H1 (cell line): ENCODE results near the gene NCK1. TPM values are rescaled to one million over a fixed set of nuclear protein-coding genes. Genes with fewer than 3 reads are reported as not detected.

Source experiments
- CTCF ChIA-PET: fragments of 300-600 bp; sonication (Branson Sonifier 250); formaldehyde crosslinking; loops from one replicate; lab custom pipeline; 2021; ENCODE audit not compliant: partially characterized antibody; lab: Charles Lee
- POLR2A ChIA-PET: fragments of 300-600 bp; sonication (Branson Sonifier 250); formaldehyde crosslinking; loops from one replicate; lab custom pipeline; 2021; ENCODE audit warnings: inconsistent platforms; ENCODE audit not compliant: partially characterized antibody; lab: Charles Lee
- DNase-seq, 2 experiments: peaks; one replicate each; pipeline versions ENCODE4 v3.0.0 to v3.0.0-alpha.2; 2010 to 2022; ENCODE audit warnings: low spot score in 2 of 2, low read depth in 1 of 2, mixed read lengths in 1 of 2
- FAIRE-seq: peaks from 2 replicates; lab custom pipeline; 2011; peaks lifted over from hg19 to GRCh38; lab: Jason Lieb, UNC
- H2AFZ ChIP-seq: 2 replicates; pipeline ENCODE4 v1.8.1; 2012; ENCODE audit warnings: low read length, inconsistent platforms
- H2AK5ac ChIP-seq: 2 replicates; pipeline ENCODE4 v1.6.1; 2013; ENCODE audit warnings: low read depth, low read length
- H2BK120ac ChIP-seq: replicated peaks from 2 replicates; pipeline ENCODE3; 2013; ENCODE audit warnings: low read depth, low read length, inconsistent platforms
- H2BK12ac ChIP-seq: 2 replicates; pipeline ENCODE4 v1.6.1; 2013; ENCODE audit warnings: low read depth, low read length
- H2BK15ac ChIP-seq: 2 replicates; pipeline ENCODE4 v1.6.1; 2013; ENCODE audit warnings: low read length
- H2BK20ac ChIP-seq: 2 replicates; pipeline ENCODE4 v1.6.1; 2013; ENCODE audit warnings: low read length
- H2BK5ac ChIP-seq: 2 replicates; pipeline ENCODE4 v1.6.1; 2013; ENCODE audit warnings: low read depth, low read length
- H3K14ac ChIP-seq: 2 replicates; pipeline ENCODE4 v1.6.1; 2013; ENCODE audit warnings: inconsistent platforms; ENCODE audit not compliant: insufficient read length
- H3K18ac ChIP-seq: 2 replicates; pipeline ENCODE4 v1.6.1; 2013; ENCODE audit warnings: low read length; ENCODE audit errors: extremely low read depth
- H3K23ac ChIP-seq: 2 replicates; pipeline ENCODE4 v1.6.1; 2013; ENCODE audit warnings: inconsistent platforms; ENCODE audit not compliant: insufficient read length
- H3K23me2 ChIP-seq: 2 replicates; pipeline ENCODE4 v1.6.1; 2013; ENCODE audit warnings: low read depth, low read length
- H3K27ac ChIP-seq: 2 replicates; pipeline ENCODE4 v1.6.1; 2011; ENCODE audit warnings: low read depth, low read length, inconsistent platforms
- H3K27me3 ChIP-seq, 4 experiments: replicated peaks in 1 of 4; 1 replicate in 1 of 4; 2 replicates in 3 of 4; pipeline versions ENCODE4 v1.6.1 to v1.8.1; 2011 to 2013; ENCODE audit warnings: low read length in 3 of 4, mild to moderate bottlenecking in 3 of 4, inconsistent platforms in 2 of 4, mixed read lengths in 2 of 4, moderate library complexity in 1 of 4; ENCODE audit not compliant: control insufficient read depth in 3 of 4, insufficient read depth in 3 of 4; ENCODE audit errors: extremely low read depth in 1 of 4
- H3K36me3 ChIP-seq, 4 experiments: 2 replicates each; pipeline versions ENCODE4 v1.6.1 to v1.8.1; 2011 to 2013; ENCODE audit warnings: mild to moderate bottlenecking in 4 of 4, low read length in 3 of 4, moderate library complexity in 2 of 4, control low read depth in 1 of 4, inconsistent platforms in 1 of 4; ENCODE audit not compliant: insufficient read depth in 4 of 4, control insufficient read depth in 2 of 4
- H3K4ac ChIP-seq: replicated peaks from 2 replicates; pipeline ENCODE3; 2013; ENCODE audit warnings: low read length, low read depth, mixed read lengths, inconsistent platforms; ENCODE audit not compliant: insufficient read length
- H3K4me1 ChIP-seq, 4 experiments: replicated peaks in 1 of 4; 1 replicate in 1 of 4; 2 replicates in 3 of 4; pipeline versions ENCODE4 v1.6.1 to v1.8.1; 2011 to 2013; ENCODE audit warnings: low read length in 3 of 4, inconsistent platforms in 2 of 4, mixed read lengths in 1 of 4; ENCODE audit not compliant: insufficient read depth in 4 of 4, control insufficient read depth in 3 of 4
- H3K4me2 ChIP-seq, 2 experiments: 2 replicates each; pipeline versions ENCODE4 v1.6.1 to v1.8.1; 2011 to 2013; ENCODE audit warnings: low read depth in 2 of 2, low read length in 2 of 2, control low read depth in 1 of 2, inconsistent platforms in 1 of 2, mild to moderate bottlenecking in 1 of 2; ENCODE audit not compliant: insufficient read depth in 1 of 2
- H3K4me3 ChIP-seq, 4 experiments: fragments of 200-600, 300-600 bp in 1 of 4; sonication (generic), shearing (Covaris generic), sonication (Bioruptor Twin) in 1 of 4; 2 replicates each; pipeline versions ENCODE4 v1.5.1 to v1.8.1; 2011 to 2016; ENCODE audit warnings: low read length in 4 of 4, low read depth in 3 of 4, control low read depth in 2 of 4, inconsistent platforms in 2 of 4, mild to moderate bottlenecking in 2 of 4, mixed read lengths in 1 of 4, moderate library complexity in 1 of 4; ENCODE audit not compliant: insufficient read depth in 2 of 4; ENCODE audit errors: extremely low read depth in 1 of 4
- H3K56ac ChIP-seq: replicated peaks from 2 replicates; pipeline ENCODE3; 2013; ENCODE audit warnings: low read depth, mild to moderate bottlenecking, mixed read lengths, low read length, inconsistent platforms; ENCODE audit not compliant: insufficient read length
- H3K79me1 ChIP-seq: 2 replicates; pipeline ENCODE4 v1.6.1; 2013; ENCODE audit warnings: low read depth, low read length, control low read depth
- H3K79me2 ChIP-seq, 2 experiments: 2 replicates each; pipeline versions ENCODE4 v1.6.1 to v1.8.1; 2012 to 2013; ENCODE audit warnings: low read length in 2 of 2, mild to moderate bottlenecking in 2 of 2, inconsistent platforms in 1 of 2; ENCODE audit not compliant: insufficient read depth in 2 of 2, control insufficient read depth in 1 of 2
- H3K9ac ChIP-seq, 4 experiments: replicated peaks in 1 of 4; 1 replicate in 1 of 4; 2 replicates in 3 of 4; pipeline versions ENCODE4 v1.6.1 to v1.8.1; 2011 to 2013; ENCODE audit warnings: low read depth in 3 of 4, low read length in 3 of 4, control low read depth in 2 of 4, mild to moderate bottlenecking in 2 of 4, moderate library complexity in 2 of 4, inconsistent platforms in 1 of 4; ENCODE audit errors: extremely low read depth in 1 of 4
- H3K9me3 ChIP-seq, 2 experiments: 2 replicates each; pipeline versions ENCODE4 v1.6.1 to v1.8.1; 2012 to 2013; ENCODE audit warnings: mild to moderate bottlenecking in 2 of 2, moderate library complexity in 2 of 2, control low read depth in 1 of 2, inconsistent platforms in 1 of 2, low read depth in 1 of 2, low read length in 1 of 2, mixed read lengths in 1 of 2; ENCODE audit not compliant: insufficient read depth in 2 of 2
- H4K20me1 ChIP-seq, 2 experiments: replicated peaks in 1 of 2; 2 replicates each; pipeline versions ENCODE3 to v1.8.1; 2011 to 2013; ENCODE audit warnings: inconsistent platforms in 2 of 2, low read length in 2 of 2, mild to moderate bottlenecking in 1 of 2; ENCODE audit not compliant: insufficient read depth in 2 of 2, control insufficient read depth in 1 of 2
- H4K5ac ChIP-seq: 2 replicates; pipeline ENCODE4 v1.6.1; 2013; ENCODE audit warnings: low read length, low read depth, mixed read lengths, inconsistent platforms; ENCODE audit not compliant: insufficient read length
- H4K8ac ChIP-seq: 2 replicates; pipeline ENCODE4 v1.8.0; 2013; ENCODE audit warnings: mild to moderate bottlenecking, moderate library complexity, low read length, inconsistent platforms; ENCODE audit not compliant: insufficient read depth; ENCODE audit errors: extremely low read depth
- H4K91ac ChIP-seq: replicated peaks from 2 replicates; pipeline ENCODE3; 2013; ENCODE audit warnings: low read length, mixed read lengths, inconsistent platforms; ENCODE audit not compliant: insufficient read length
- BCL11A ChIP-seq, 2 experiments: IDR thresholded peaks; one replicate each; pipeline ENCODE4 v1.6.1; 2011; ENCODE audit warnings: low read depth in 2 of 2, low read length in 2 of 2, mild to moderate bottlenecking in 2 of 2
- CBX8 ChIP-seq: fragments of 300-800, 300-1000 bp; sonication (generic); IDR thresholded peaks from 2 replicates; pipeline ENCODE4 v1.7.1; 2016; ENCODE audit warnings: low read depth, low read length, borderline replicate concordance
- CHD2 ChIP-seq: IDR thresholded peaks from 2 replicates; pipeline ENCODE4 v1.6.1; 2012; ENCODE audit warnings: low read length, improper control_type of control experiment
- CTBP2 ChIP-seq: IDR thresholded peaks from 2 replicates; pipeline ENCODE4 v1.7.0; 2011; ENCODE audit warnings: borderline replicate concordance, mild to moderate bottlenecking, moderate library complexity, mixed read lengths, low read length; ENCODE audit not compliant: insufficient read depth, insufficient read length
- HDAC2 ChIP-seq, 2 experiments: fragments of 300-600 bp in 1 of 2; sonication (generic) in 1 of 2; IDR thresholded peaks; 2 replicates each; pipeline ENCODE4 v1.6.1; 2011 to 2012; ENCODE audit warnings: low read depth in 2 of 2, low read length in 2 of 2, mild to moderate bottlenecking in 2 of 2, moderate library complexity in 2 of 2, borderline replicate concordance in 1 of 2, inconsistent platforms in 1 of 2
- JUND ChIP-seq: IDR thresholded peaks from 2 replicates; pipeline ENCODE4 v1.6.1; 2011; ENCODE audit warnings: mild to moderate bottlenecking, improper control_type of control experiment, low read length
- RBBP5 ChIP-seq: IDR thresholded peaks from 2 replicates; pipeline ENCODE4 v1.7.1; 2012; ENCODE audit warnings: low read depth, mild to moderate bottlenecking, inconsistent platforms, low read length, moderate library complexity, borderline replicate concordance
- SP2 ChIP-seq: IDR thresholded peaks from 2 replicates; pipeline ENCODE4 v1.6.1; 2012; ENCODE audit warnings: mild to moderate bottlenecking, low read length, inconsistent platforms
- SRF ChIP-seq: IDR thresholded peaks from 2 replicates; pipeline ENCODE4 v1.6.1; 2011; ENCODE audit warnings: mild to moderate bottlenecking, low read depth, low read length, moderate library complexity
- TEAD4 ChIP-seq: IDR thresholded peaks from 2 replicates; pipeline ENCODE4 v1.6.1; 2012; ENCODE audit warnings: low read depth, low read length, inconsistent platforms, mixed read lengths
- ZNF274 ChIP-seq: IDR thresholded peaks from 2 replicates; pipeline ENCODE4 v1.7.0; 2012; ENCODE audit warnings: low read length, borderline replicate concordance; ENCODE audit errors: extremely low read depth
- WGBS, 2 experiments: shearing (Covaris generic) in 1 of 2; methylation state at CpG; one replicate each; pipeline versions ENCODE4 v1.1.6 to v1.1.7; 2013 to 2015; ENCODE audit warnings: low lambda C conversion rate in 2 of 2, mixed read lengths in 2 of 2, inconsistent platforms in 1 of 2, low coverage in 1 of 2, missing lambda C conversion rate in 1 of 2; ENCODE audit not compliant: insufficient replicate concordance in 2 of 2, insufficient coverage in 1 of 2, insufficient read length in 1 of 2; ENCODE audit errors: extremely low coverage in 1 of 2, missing lambda C conversion rate in 1 of 2; 5-methylcytosine and 5-hydroxymethylcytosine counted together
- polyA plus RNA-seq, 7 experiments: library from polyadenylated mRNA; depleted of rRNA in 3 of 7; stranded (reverse) in 5 of 7; unstranded in 2 of 7; fragments of >200 nt in 5 of 7; fragments of 200-250 nt in 2 of 7; gene quantifications; 1 replicate in 5 of 7; 2 replicates in 1 of 7; 4 replicates in 1 of 7; pipeline versions ENCODE4 v1.2.1 to v1.2.3, GENCODE V29; 2011 to 2013; ENCODE audit warnings: missing spikeins in 2 of 7, mixed read lengths in 2 of 7
- total RNA-seq: library from RNA; stranded (reverse); fragmentation: NEBNext Ultra II Directional; extraction: Animal tissue kit (Norgen Biotek cat#: 25700); gene quantifications from 2 replicates; pipeline ENCODE4 v1.2.1, GENCODE V29; 2021
- TF ChIP-seq, protein P1 (sequence below): IDR thresholded peaks from 2 replicates; pipeline ENCODE4 v1.6.1; 2012; ENCODE audit warnings: low read length, inconsistent platforms

Gene NCK1
- total and polyA plus RNA-seq, 2 of the 8 experiments (the other 6 are each of a cell fraction or from before 2014, with no cell fraction given), result 10.0 to 28.5 TPM

DNA sequence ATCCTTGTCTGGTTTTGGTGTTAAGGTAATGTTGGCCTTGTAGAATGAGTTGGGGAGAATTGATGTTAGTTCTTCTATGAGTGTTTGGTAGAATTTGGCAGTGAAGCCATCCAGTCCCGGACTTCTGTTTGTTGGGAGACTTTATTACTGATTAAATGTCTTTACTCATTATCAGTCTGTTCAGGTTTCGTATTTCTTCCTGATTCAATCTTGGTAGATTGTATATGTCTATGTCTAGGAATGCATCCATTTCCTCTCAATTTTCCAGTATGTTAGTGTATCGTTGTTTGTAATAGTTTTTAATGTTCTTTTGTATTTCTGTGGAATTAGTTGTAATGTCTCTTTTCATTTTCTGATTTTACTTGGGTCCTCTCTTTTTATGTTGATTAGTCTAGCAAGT lies 39.4 kb downstream of the NCK1 start:
- FAIRE-seq, result no peak
- no peak overlapping the region for H3K23ac ChIP-seq
- TF ChIP-seq BCL11A (IDR thresholded peaks at IDR 0.05; ENCODE audit: low read depth in 2 of 2, low read length in 2 of 2), result no peak
- no peak for TF ChIP-seq CBX8
- TF ChIP-seq CHD2, result no peak
- TF ChIP-seq SP2, result no peak
- TF ChIP-seq RBBP5, result no peak
- no peak for TF ChIP-seq HDAC2 (IDR thresholded peaks at IDR 0.05; ENCODE audit: borderline replicate concordance in 1 of 2, low read depth in 2 of 2, low read length in 2 of 2)
- TF ChIP-seq, protein P1, sequence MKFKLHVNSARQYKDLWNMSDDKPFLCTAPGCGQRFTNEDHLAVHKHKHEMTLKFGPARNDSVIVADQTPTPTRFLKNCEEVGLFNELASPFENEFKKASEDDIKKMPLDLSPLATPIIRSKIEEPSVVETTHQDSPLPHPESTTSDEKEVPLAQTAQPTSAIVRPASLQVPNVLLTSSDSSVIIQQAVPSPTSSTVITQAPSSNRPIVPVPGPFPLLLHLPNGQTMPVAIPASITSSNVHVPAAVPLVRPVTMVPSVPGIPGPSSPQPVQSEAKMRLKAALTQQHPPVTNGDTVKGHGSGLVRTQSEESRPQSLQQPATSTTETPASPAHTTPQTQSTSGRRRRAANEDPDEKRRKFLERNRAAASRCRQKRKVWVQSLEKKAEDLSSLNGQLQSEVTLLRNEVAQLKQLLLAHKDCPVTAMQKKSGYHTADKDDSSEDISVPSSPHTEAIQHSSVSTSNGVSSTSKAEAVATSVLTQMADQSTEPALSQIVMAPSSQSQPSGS, result no peak
- no peak for TF ChIP-seq JUND
- no peak for TF ChIP-seq CTBP2
- no peak for TF ChIP-seq TEAD4
- TF ChIP-seq ZNF274, result no peak
- no peak for TF ChIP-seq SRF

More for the DNA sequence above, 39.4 kb downstream of the NCK1 start:
- no peak overlapping the region for H2BK15ac ChIP-seq
- ChIA-PET POLR2A (interaction anchor here (1.4 kb wide), 1 partner anchor 40 kb away, joined by 3 read pairs; the partner anchor contains the start of gene NCK1), CTCF (no interaction called here)
- H2BK120ac ChIP-seq, result no peak overlapping the region
- no peak for DNase-seq
- H4K5ac ChIP-seq, result no peak overlapping the region
- no peak overlapping the region for H3K18ac ChIP-seq
- no peak overlapping the region for H3K4me2 ChIP-seq
- H3K9ac ChIP-seq, result no peak overlapping the region
- peaks cover 2% of the 10 kb centered on the region; the same call in 1 of the 2 replicates for H3K79me1 ChIP-seq
- no peak overlapping the region for H2BK5ac ChIP-seq
- H3K4me3 ChIP-seq, result no peak overlapping the region
- H4K91ac ChIP-seq, result no peak overlapping the region
- WGBS, 2 experiments, result 78% methylated on average over 3 of the region's 3 CpGs; no CpG with 5 or more reads in 1 of the 2 experiments
- peaks cover 0 to 2% (median 0%) of the 10 kb centered on the region in 4 experiments; a peak in 2 of 8 replicates for H3K36me3 ChIP-seq
- no peaks in the 10 kb centered on the region for H3K23me2 ChIP-seq
- H3K14ac ChIP-seq, result no peak overlapping the region
- peaks cover 0 to 98% of the 10 kb centered on the region in 2 experiments; a peak in 2 of 4 replicates for H3K79me2 ChIP-seq
- H2AFZ ChIP-seq, result no peak overlapping the region
- H3K4ac ChIP-seq, result no peak overlapping the region
- H3K56ac ChIP-seq, result no peak overlapping the region
- peaks cover 4 to 5% of the 10 kb centered on the region in 2 experiments for H4K20me1 ChIP-seq
- H3K9me3 ChIP-seq, result no peaks in the 10 kb centered on the region
- no peak overlapping the region for H2BK20ac ChIP-seq
- no peak overlapping the region for H3K27ac ChIP-seq
- no peak overlapping the region for H2BK12ac ChIP-seq
- no peak overlapping the region for H2AK5ac ChIP-seq
- no peak overlapping the region for H4K8ac ChIP-seq
- H3K27me3 ChIP-seq, result no peaks in the 10 kb centered on the region
- peaks cover 2 to 9% (median 5%) of the 10 kb centered on the region in 4 experiments; a peak in 3 of 7 replicates for H3K4me1 ChIP-seq
